ENCODE measurements around the gene PLEKHG3.
A peak's percentile ranks its signal among the peaks of the same experiment; 100 is the strongest.

DNA sequence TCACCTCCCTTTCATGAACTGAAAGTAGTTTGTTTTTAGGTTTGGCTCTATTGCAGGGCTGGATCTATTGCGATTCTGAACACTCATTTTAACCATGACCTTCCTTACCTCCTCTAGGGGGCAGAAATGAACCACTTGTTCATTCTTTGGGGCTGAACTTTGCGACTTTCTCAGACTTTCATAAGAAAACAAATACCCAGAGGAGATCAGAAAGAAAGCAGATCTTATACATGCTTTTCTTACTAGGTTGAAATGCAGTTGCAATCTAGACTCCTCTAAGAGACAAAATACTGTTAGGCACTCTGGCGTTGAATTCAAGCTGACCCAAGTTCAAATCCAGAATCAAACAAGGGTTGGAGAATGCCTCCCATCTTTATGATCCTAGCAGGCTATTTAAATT, 32.6 kb upstream of the PLEKHG3 start:
- TF ChIP-seq, protein P1, sequence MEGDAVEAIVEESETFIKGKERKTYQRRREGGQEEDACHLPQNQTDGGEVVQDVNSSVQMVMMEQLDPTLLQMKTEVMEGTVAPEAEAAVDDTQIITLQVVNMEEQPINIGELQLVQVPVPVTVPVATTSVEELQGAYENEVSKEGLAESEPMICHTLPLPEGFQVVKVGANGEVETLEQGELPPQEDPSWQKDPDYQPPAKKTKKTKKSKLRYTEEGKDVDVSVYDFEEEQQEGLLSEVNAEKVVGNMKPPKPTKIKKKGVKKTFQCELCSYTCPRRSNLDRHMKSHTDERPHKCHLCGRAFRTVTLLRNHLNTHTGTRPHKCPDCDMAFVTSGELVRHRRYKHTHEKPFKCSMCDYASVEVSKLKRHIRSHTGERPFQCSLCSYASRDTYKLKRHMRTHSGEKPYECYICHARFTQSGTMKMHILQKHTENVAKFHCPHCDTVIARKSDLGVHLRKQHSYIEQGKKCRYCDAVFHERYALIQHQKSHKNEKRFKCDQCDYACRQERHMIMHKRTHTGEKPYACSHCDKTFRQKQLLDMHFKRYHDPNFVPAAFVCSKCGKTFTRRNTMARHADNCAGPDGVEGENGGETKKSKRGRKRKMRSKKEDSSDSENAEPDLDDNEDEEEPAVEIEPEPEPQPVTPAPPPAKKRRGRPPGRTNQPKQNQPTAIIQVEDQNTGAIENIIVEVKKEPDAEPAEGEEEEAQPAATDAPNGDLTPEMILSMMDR (IDR thresholded peaks at IDR 0.05) = peak; percentile 77
- TF ChIP-seq EZH2 (IDR thresholded peaks at IDR 0.05) = no peak

Data from neural progenitor cell (in vitro differentiated cells).